Mesenteric fat pad (tissue), 1 donor: ENCODE data around the gene DNAH7. TPM values are rescaled to one million over a fixed set of nuclear protein-coding genes. Genes with fewer than 3 reads are reported as not detected.
"Not testable (repeated sequence)": the region's sequence is repeated elsewhere in the genome, so short reads cannot be mapped to it uniquely, and the experiment has no call there.

Source experiments
- DNase-seq: peaks from one replicate; pipeline ENCODE4 v3.0.0-alpha.2; 2020; ENCODE audit warnings: low spot score
- total RNA-seq: library from RNA; stranded (reverse); fragmentation: NEBNext Ultra II Directional; extraction: Animal tissue kit (Norgen Biotek cat#: 25700); gene quantifications from one replicate; pipeline ENCODE4 v1.2.1, GENCODE V29; 2021
- donor health status: DM: yes; HTN: yes; CAD: no.

Gene DNAH7
- total RNA-seq, 1 donor from 2014 or later, result 0.45 TPM

DNA sequence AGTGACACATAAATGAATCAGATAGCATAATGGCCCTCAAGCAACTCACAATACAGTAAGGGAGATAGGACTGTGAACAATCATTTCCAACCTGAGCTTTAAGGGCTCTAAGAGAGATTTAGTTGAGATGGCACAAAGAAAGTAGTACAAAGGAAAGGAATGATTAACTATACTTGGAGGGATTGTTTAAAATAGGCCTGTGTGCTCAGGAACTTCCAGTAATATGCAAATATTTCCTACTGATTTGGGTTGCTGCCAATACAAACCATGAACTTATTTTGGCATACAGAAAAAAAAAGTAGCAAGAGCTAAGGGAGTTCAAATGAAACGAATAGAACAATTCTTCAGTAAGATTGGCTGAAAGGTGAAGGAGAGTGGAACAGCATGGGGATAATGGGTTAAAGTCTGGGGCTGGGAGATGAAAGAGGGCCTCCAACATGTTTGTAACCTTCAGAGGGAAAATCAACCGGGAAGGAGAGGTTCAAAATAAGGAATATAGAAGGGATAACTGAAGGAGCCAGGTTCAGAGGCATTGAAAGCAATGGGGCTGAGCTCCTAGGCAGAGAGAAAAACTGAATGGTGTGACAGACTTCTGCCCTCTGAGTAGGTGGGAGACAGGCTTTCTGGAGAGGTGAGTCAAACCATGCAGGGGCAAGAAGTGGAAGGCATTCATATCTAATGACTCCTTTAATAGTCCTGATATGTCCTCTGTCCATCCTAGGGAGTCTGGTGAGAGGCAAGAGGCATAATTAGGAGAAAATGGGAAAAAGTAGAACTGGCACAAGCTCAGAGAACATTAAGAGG is 83.5 kb downstream of the DNAH7 start:
- no peak for DNase-seq

DNA sequence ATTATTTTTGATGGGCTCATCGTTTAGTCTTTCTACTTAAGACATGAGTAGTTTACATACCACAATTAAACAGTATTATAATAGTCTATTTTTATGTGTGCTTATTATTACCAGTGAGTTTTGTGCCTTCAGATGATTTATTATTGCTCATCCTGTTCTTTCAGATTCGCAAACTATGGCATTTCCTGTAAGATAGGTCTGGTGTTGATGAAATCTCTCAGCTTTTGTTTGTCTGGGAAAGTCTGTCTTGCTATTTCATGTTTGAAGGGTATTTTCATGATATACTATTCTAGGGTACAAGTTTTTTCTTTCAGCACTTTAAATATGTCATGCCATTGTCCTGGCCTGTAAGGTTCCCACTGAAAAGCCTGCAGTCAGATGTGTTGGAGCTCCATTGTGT is 101.3 kb downstream of the DNAH7 start:
- no peak for DNase-seq

DNA sequence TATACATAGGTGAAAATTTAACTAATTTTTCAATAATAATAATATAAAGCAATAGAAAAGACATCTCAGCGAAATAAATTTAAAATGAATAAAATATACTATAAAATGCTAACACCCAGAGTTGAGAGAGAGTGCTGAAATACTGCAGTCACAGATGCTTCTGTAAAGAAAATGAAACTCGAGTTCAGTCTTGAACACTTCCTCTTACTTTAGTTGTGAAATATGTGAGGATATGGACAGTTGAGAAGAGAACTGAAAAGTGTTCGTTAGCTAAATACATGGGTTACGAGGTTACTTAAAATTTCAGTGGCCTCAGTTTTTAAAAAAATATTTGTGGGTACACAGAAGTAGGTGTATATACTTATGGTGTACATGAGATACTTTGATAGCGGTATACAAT is 106.8 kb downstream of the DNAH7 start:
- DNase-seq, result no peak

DNA sequence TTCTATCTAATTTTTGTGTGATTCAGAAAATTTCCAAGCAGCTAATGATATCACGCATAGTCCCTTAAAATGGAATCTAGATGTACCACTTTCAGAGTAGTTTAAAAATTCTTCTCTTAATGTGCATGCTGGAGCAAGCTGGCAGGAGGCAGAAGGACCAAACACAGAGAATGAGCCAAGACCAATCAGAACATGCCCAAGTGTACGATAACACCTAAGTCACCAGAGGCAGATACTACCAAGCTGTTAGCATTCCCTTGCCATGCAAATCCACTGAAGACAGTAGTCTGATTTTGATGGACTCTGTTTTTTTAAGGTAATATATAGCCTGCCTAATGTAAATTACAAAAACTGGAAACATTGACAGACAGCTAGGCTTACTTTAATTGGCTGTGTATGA is 109.3 kb downstream of the DNAH7 start:
- DNase-seq, result no peak

- DNase-seq, result no peak
Measured at GRCh38 chr2:195956725-195957124, 111.9 kb downstream of the DNAH7 start.

DNA sequence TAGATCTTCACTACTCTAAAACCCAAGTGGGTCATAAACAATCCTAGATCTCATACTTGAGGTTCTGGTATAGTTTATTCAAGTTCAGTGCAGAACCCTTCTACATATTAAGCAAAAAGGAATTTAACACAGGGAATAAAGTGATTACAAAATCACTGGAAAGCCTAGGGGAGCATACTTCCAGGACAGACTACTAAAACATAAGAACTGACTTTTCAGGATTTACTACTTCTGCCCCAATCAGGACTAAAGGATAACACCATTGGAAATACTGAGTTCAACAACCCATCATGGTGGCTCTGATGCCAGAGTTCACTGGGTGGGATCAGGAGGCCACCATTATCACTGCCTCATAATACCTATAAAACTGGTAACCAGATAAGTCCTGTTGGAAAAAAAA is 123.6 kb downstream of the DNAH7 start:
- no peak for DNase-seq

GRCh38 chr2:195937176-195937575 is 131.5 kb downstream of the DNAH7 start:
- no peak for DNase-seq

GRCh38 chr2:195934484-195934883 is 134.2 kb downstream of the DNAH7 start:
- no peak for DNase-seq

DNA sequence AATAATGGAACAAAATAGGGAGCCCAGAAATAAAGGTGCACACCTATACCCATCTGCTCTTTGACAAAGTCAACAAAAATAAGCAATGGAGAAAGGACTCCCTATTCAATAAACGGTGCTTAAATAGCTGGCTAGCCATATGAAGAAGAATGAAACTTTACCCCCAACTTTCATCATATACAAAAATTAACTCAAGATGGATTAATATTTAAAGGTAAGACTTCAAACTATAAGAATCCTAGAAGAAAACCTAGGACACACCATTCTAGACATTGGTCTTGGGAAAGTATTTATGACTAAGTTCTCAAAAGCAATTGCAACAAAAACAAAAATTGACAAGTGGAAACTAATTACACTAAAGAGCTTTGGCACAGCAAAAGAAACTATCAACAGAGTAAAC is 139.1 kb downstream of the DNAH7 start:
- DNase-seq, result no peak

- no peak for DNase-seq
Measured at GRCh38 chr2:195925120-195925519, 143.5 kb downstream of the DNAH7 start.

- DNase-seq, result no peak
Measured at GRCh38 chr2:195923889-195924288, 144.7 kb downstream of the DNAH7 start.

DNA sequence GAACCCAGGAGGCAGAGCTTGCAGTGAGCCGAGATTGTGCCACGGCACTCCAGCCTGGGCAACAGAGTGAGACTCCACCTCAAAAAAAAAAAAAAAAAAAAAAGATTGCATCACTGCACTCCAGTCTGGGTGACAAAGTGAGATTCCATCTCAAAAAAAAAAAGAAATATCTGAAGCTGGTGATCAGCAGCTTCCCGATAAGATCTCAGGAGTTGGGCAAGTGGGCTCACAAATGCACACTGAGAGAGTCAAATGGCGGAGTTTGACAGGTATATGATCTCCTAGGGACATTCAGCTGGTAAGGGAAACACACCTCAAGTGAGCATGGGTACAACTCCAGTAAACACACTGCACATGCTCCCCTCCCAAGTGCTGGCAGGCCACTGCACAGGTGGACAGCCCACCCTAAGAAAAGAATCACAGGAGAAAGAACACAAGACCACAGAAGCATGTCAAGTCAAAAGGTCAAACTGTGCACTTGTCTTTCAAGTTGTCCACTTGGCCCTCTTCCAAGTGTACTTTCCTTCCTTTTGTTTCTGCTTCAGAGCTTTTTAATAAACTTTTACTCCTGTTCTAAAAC is 151.5 kb downstream of the DNAH7 start:
- DNase-seq, result not testable (repeated sequence)

DNA sequence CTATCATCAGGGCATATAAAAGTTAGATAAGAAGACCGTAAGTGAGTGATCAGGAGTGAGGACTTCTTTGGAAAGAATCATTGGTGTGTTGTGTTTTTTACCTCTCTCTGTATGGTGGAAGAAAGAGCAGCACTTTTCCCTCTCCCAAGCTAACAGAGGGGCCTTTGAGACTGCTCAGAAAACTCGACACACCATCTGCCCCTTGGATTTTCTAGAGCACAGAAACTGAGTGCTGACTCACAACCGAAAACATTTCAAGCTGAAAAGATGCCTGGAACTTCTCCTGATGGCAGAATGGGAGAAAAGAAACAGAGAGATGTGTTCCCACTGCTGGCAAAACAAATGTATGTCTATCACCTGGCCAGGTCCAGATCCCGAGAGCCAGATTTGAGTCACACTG is 156.6 kb downstream of the DNAH7 start:
- no peak for DNase-seq

DNA sequence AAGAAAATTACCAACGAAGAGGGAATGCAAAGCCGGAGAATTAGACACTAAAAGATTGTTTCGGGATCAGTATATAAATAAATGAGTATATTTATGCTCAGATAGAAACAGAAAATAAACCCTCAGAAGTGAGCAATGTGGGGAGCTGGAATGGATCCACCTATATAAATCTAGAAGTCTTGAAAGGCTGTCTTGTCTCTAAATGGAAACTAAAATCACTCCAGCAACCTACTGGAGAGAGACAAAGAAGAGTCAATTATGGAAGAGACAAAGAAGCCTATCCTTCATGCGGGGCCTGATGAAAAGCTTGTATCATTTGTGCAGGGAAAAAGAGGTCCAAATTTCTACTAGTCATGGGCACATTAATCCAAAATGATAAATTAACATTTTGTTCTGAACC is 158.1 kb downstream of the DNAH7 start:
- no peak for DNase-seq

- no peak for DNase-seq
Measured at GRCh38 chr2:195909926-195910325, 158.7 kb downstream of the DNAH7 start.

- no peak for DNase-seq
Measured at GRCh38 chr2:195907474-195907873, 161.2 kb downstream of the DNAH7 start.

- DNase-seq, result no peak
Measured at GRCh38 chr2:195903956-195904355, 164.7 kb downstream of the DNAH7 start.

GRCh38 chr2:195902857-195903256 is 165.8 kb downstream of the DNAH7 start:
- no peak for DNase-seq

- DNase-seq, result no peak
Measured at GRCh38 chr2:195899226-195899625, 169.4 kb downstream of the DNAH7 start.

DNA sequence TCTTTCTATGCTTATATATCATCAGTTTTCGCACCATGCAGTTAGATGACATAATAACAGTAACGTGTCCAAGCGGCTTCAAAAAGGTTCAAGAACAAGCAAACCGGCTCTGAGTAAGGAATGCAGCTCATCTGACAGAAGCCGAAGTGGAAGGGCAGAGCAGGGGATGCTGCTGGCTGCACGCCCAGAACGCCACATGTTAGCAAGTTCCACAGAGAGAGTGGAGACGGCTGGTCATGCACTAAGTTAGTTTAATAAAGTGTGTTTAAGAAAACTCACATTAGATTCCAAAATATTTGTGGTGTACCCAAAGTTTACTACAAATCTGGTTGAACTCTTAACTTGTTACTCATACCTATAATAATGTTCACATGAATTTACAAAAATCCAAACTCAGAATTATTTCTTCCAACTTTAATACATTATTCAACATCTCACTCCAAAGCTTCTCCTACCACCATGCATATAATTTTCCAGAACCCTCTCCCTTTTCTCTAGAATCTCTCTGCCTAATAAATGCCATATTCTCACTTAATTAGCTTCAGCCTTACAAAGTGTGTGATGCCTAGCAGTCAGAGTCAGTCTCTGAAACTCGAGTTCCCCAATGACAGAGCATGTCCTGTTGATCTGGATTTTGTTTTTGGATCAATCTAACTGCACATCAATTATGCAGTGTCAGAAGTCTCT is 170.0 kb downstream of the DNAH7 start:
- no peak for DNase-seq

DNA sequence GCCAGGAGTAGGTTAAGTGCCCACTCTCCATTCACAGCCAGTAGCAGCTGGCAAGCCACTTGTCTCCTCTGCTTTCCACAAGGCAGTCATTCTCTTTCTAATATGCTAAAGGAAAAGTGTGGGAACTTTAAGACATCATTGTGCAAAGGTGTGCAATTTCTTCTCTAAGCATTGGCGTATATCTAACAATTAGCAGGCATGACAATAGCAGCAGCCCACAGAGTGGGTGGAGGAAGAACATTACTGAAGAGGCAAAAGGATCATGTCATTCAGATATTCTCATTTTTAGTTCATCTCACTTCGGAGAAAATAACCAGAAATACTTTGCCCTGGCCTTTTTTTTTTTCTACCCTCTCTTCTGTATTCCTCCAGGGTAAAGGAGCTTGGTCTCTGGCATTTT is 177.6 kb downstream of the DNAH7 start:
- no peak for DNase-seq

- DNase-seq, result no peak
Measured at GRCh38 chr2:195879153-195879552, 189.5 kb downstream of the DNAH7 start.

DNA sequence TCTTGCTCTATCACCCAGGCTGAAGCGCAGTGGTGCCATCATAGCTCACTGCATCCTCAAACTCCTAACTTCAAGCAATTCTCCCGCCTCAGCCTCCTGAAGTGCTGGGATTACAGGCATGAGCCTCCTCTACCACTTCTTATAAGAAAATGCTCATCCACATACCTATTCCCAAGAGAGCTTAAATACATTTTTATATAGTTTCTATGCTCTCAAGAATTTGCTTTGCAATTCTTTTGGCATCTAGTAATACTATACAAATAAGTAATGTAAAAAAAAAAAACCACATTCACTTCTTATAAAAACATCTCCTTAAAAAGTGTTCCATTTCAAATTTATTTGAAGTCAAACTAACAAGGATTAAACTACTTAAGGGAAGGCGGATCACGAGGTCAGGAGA is 197.3 kb downstream of the DNAH7 start:
- no peak for DNase-seq
